OCI-LY3 (cell line): ENCODE data around the gene ASAH2.
A peak's percentile ranks its signal among the peaks of the same experiment; 100 is the strongest.
"Not testable (repeated sequence)": the region's sequence is repeated elsewhere in the genome, so short reads cannot be mapped to it uniquely, and the experiment has no call there.

ENCODE experiments used
- H2AFZ ChIP-seq: fragments of 200-600, 300-600 bp; shearing (Covaris generic); 2 replicates; pipeline ENCODE4 v1.6.0; 2014; ENCODE audit warnings: antibody characterized with exemption, low read depth, low read length
- H3K27ac ChIP-seq: fragments of 200-600, 300-600 bp; sonication (generic); 2 replicates; pipeline ENCODE4 v1.5.1; 2014; ENCODE audit warnings: mild to moderate bottlenecking, low read length, moderate library complexity, mixed read lengths
- H3K27me3 ChIP-seq: fragments of 200-600, 300-600 bp; sonication (generic); 2 replicates; pipeline ENCODE4 v1.6.1; 2014; ENCODE audit warnings: low read depth, low read length, mixed read lengths
- H3K36me3 ChIP-seq: fragments of 200-600, 300-600 bp; sonication (generic); replicated peaks from 2 replicates; pipeline ENCODE3; 2014; ENCODE audit warnings: low read depth, low read length, mixed read lengths
- H3K4me1 ChIP-seq: fragments of 300-600, 200-600 bp; sonication (generic); 2 replicates; pipeline ENCODE4 v1.6.1; 2014; ENCODE audit warnings: low read length, mixed read lengths
- H3K4me2 ChIP-seq: fragments of 200-600, 300-600 bp; sonication (generic); 2 replicates; pipeline ENCODE4 v1.6.1; 2014; ENCODE audit warnings: low read length, mixed read lengths
- H3K4me3 ChIP-seq: fragments of 300-600, 200-600 bp; sonication (generic); 2 replicates; pipeline ENCODE4 v1.5.1; 2014; ENCODE audit warnings: antibody characterized with exemption, mild to moderate bottlenecking, low read length, moderate library complexity
- H3K79me2 ChIP-seq: fragments of 300-600, 200-600 bp; shearing (Covaris generic); 2 replicates; pipeline ENCODE4 v1.6.1; 2014; ENCODE audit warnings: mild to moderate bottlenecking, low read length, mixed read lengths
- H3K9ac ChIP-seq: fragments of 300-600, 200-600 bp; shearing (Covaris generic); 2 replicates; pipeline ENCODE4 v1.6.0; 2014; ENCODE audit warnings: mild to moderate bottlenecking, low read length, moderate library complexity
- H3K9me3 ChIP-seq: fragments of 200-600, 300-600 bp; shearing (Covaris generic); 2 replicates; pipeline ENCODE4 v1.6.1; 2014; ENCODE audit warnings: low read length, mixed read lengths; ENCODE audit not compliant: insufficient read depth
- H4K20me1 ChIP-seq: fragments of 200-600, 300-600 bp; sonication (generic); 2 replicates; pipeline ENCODE4 v1.6.1; 2016; ENCODE audit warnings: low read length, mixed read lengths; ENCODE audit not compliant: insufficient read depth
- CTCF ChIP-seq: fragments of 200-600, 300-600 bp; sonication (generic); IDR thresholded peaks from 2 replicates; pipeline ENCODE4 v1.5.1; 2014; ENCODE audit warnings: antibody characterized with exemption, low read length, low read depth
- EZH2phosphoT487 ChIP-seq: fragments of 200-600 bp; shearing (Covaris generic); IDR thresholded peaks from 2 replicates; pipeline ENCODE4 v1.6.1; 2018; ENCODE audit warnings: antibody characterized with exemption, mixed run types, low read depth

The ASAH2 gene

GRCh38 chr10:50279489-50279888 lies 28.2 kb upstream of the ASAH2 start:
- Histone ChIP-seq H3K4me2 (no peak overlapping the region), H3K27me3 (peaks cover 35% of the 10 kb centered on the region), H3K9ac (no peak overlapping the region), H3K4me1 (no peaks in the 10 kb centered on the region), H3K27ac (no peak overlapping the region), H3K4me3 (no peak overlapping the region), H4K20me1 (no peaks in the 10 kb centered on the region), H3K79me2 (no peaks in the 10 kb centered on the region), H2AFZ (no peak overlapping the region), H3K36me3 (no peaks in the 10 kb centered on the region), H3K9me3 (no peaks in the 10 kb centered on the region)
- TF ChIP-seq CTCF (no peak), EZH2phosphoT487 (no peak)

- TF ChIP-seq CTCF = peak; percentile 79
- no peak for TF ChIP-seq EZH2phosphoT487
- Histone ChIP-seq H3K4me2 (no peak overlapping the region), H4K20me1 (no peaks in the 10 kb centered on the region), H3K27me3 (peaks cover 28% of the 10 kb centered on the region), H3K4me3 (no peak overlapping the region), H3K27ac (no peak overlapping the region), H3K9me3 (no peaks in the 10 kb centered on the region), H3K4me1 (peaks cover 10% of the 10 kb centered on the region), H2AFZ (no peak overlapping the region), H3K79me2 (no peaks in the 10 kb centered on the region), H3K9ac (no peak overlapping the region), H3K36me3 (no peaks in the 10 kb centered on the region)
These were observed 24.4 kb upstream of the ASAH2 start for GRCh38 chr10:50275650-50276235.

GRCh38 chr10:50272531-50272930 lies 21.2 kb upstream of the ASAH2 start:
- no peak overlapping the region for H2AFZ ChIP-seq
- H3K9me3 ChIP-seq = no peaks in the 10 kb centered on the region
- no peaks in the 10 kb centered on the region for H3K36me3 ChIP-seq
- H3K9ac ChIP-seq = no peak overlapping the region
- peaks cover 12% of the 10 kb centered on the region; the same call in 1 of the 2 replicates for H3K27me3 ChIP-seq
- H3K4me1 ChIP-seq = peaks cover 10% of the 10 kb centered on the region
- H3K4me2 ChIP-seq = no peak overlapping the region
- H3K4me3 ChIP-seq = no peak overlapping the region
- TF ChIP-seq EZH2phosphoT487 (no peak), CTCF (no peak)
- no peaks in the 10 kb centered on the region for H3K79me2 ChIP-seq
- H4K20me1 ChIP-seq = no peaks in the 10 kb centered on the region
- no peak overlapping the region for H3K27ac ChIP-seq

- Histone ChIP-seq H3K27ac (no peak overlapping the region), H3K4me1 (peaks cover 10% of the 10 kb centered on the region), H4K20me1 (no peaks in the 10 kb centered on the region), H2AFZ (no peak overlapping the region), H3K36me3 (no peaks in the 10 kb centered on the region), H3K27me3 (peaks cover 7% of the 10 kb centered on the region; the same call in 1 of the 2 replicates), H3K4me2 (no peak overlapping the region), H3K9me3 (no peaks in the 10 kb centered on the region), H3K9ac (no peak overlapping the region), H3K4me3 (no peak overlapping the region), H3K79me2 (no peaks in the 10 kb centered on the region)
- TF ChIP-seq CTCF (peak; percentile 23; the same call in 1 of the 2 replicates), EZH2phosphoT487 (no peak)
These were observed 20.4 kb upstream of the ASAH2 start for GRCh38 chr10:50271564-50272250.

- not testable (repeated sequence) for H3K4me1 ChIP-seq, H4K20me1 ChIP-seq, H3K9ac ChIP-seq, H2AFZ ChIP-seq, H3K9me3 ChIP-seq, H3K36me3 ChIP-seq, H3K79me2 ChIP-seq, H3K4me2 ChIP-seq, H3K4me3 ChIP-seq, H3K27ac ChIP-seq, H3K27me3 ChIP-seq
These were observed 16.6 kb upstream of the ASAH2 start for GRCh38 chr10:50267877-50268276.

GRCh38 chr10:50262625-50263024 lies 11.3 kb upstream of the ASAH2 start:
- H3K9ac ChIP-seq, H3K79me2 ChIP-seq, H3K9me3 ChIP-seq, H2AFZ ChIP-seq, H3K36me3 ChIP-seq, H3K4me3 ChIP-seq, H4K20me1 ChIP-seq, H3K27ac ChIP-seq, H3K27me3 ChIP-seq, H3K4me2 ChIP-seq: not testable (repeated sequence)
- peaks cover 19% of the 10 kb centered on the region for H3K4me1 ChIP-seq
